Activated CD8-positive, alpha-beta memory T cell treated with anti-CD3 and anti-CD28 coated beads, Interleukin-2, amount 50 U/mL, for 48 hours (primary cell): ENCODE data around the gene ZBTB48.

Source experiments
- DNase-seq: peaks from one replicate; pipeline ENCODE4 v3.0.0-alpha.2; 2020

Gene ZBTB48

GRCh38 chr1:6574025-6574620, 5.7 kb upstream of the ZBTB48 start:
- DNase-seq = no peak

DNA sequence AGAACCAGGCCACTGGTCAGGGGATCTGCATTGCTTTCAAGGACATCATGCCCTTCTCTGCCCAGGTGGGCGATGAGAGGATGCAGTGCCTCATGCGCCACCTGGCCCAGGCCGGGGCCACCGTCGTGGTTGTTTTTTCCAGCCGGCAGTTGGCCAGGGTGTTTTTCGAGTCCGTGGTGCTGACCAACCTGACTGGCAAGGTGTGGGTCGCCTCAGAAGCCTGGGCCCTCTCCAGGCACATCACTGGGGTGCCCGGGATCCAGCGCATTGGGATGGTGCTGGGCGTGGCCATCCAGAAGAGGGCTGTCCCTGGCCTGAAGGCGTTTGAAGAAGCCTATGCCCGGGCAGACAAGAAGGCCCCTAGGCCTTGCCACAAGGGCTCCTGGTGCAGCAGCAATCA, 5.0 kb upstream of the ZBTB48 start:
- DNase-seq = no peak

- no peak for DNase-seq
These were observed 1.8 kb upstream of the ZBTB48 start for GRCh38 chr1:6577831-6578525.

DNA sequence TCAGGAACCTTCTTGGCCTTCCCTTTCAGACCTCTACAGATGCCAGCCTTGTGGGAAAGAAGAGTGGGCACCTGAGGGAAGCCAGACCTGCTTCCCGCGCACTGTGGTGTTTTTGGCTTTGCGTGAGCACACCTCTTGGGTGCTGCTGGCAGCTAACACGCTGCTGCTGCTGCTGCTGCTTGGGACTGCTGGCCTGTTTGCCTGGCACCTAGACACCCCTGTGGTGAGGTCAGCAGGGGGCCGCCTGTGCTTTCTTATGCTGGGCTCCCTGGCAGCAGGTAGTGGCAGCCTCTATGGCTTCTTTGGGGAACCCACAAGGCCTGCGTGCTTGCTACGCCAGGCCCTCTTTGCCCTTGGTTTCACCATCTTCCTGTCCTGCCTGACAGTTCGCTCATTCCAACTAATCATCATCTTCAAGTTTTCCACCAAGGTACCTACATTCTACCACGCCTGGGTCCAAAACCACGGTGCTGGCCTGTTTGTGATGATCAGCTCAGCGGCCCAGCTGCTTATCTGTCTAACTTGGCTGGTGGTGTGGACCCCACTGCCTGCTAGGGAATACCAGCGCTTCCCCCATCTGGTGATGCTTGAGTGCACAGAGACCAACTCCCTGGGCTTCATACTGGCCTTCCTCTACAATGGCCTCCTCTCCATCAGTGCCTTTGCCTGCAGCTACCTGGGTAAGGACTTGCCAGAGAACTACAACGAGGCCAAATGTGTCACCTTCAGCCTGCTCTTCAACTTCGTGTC, 995 bp upstream of the ZBTB48 start:
- no peak for DNase-seq

GRCh38 chr1:6580119-6580592, 362 bp downstream of the ZBTB48 start:
- no peak for DNase-seq

- no peak for DNase-seq
These were observed 1.0 kb downstream of the ZBTB48 start for GRCh38 chr1:6580593-6581409.

GRCh38 chr1:6581561-6582305, 1.9 kb downstream of the ZBTB48 start:
- DNase-seq = no peak

GRCh38 chr1:6582370-6582769, 2.6 kb downstream of the ZBTB48 start:
- no peak for DNase-seq

DNA sequence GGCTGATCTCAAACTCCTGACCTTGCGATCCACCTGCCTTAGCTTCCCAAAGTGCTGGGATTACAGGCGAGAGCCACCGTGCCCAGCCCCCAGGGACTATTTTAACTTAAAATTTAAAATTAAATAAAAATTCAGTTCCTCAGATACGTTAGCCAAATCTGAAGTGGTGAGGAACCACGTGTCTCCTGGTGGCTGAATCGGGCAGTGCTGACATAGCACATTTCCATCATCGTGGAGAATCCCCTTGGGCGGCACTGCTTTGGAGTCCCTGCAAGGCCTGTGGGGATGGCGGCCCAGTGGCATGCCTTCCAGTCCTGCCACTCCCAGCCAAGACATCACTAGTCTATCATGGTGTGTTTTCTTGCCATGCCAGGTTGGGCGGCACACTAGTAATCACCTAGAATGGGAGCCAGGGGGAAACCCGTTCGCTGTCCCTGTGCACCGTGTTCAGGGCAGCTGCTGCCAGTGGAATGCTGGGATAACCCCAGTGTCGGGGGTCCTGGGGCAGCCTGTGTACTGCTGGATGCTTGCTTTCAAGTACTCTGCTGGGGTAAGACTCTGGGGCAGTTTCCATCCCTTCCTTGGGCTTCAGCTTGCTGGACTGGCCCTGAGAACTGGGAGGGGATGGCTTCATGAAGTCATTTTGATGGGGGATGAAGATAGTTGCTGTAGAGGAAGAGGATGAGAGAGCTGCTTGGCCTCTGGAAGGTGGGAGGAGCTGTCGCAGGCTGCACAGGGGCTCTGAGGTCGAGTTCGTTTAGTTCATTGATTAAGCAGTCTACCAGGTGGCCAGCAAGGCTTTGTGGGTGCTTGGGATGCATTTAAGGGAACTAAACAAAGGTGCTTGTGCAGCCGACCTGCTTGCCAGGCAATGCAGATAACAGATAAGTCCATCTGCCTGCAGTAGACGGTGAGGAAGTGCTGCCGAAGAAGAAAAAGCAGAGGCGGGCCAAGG, 4.6 kb downstream of the ZBTB48 start:
- no peak for DNase-seq

GRCh38 chr1:6585081-6585722, 5.4 kb downstream of the ZBTB48 start:
- DNase-seq = no peak

- DNase-seq = no peak
These were observed 6.0 kb downstream of the ZBTB48 start for GRCh38 chr1:6585841-6586240.

DNA sequence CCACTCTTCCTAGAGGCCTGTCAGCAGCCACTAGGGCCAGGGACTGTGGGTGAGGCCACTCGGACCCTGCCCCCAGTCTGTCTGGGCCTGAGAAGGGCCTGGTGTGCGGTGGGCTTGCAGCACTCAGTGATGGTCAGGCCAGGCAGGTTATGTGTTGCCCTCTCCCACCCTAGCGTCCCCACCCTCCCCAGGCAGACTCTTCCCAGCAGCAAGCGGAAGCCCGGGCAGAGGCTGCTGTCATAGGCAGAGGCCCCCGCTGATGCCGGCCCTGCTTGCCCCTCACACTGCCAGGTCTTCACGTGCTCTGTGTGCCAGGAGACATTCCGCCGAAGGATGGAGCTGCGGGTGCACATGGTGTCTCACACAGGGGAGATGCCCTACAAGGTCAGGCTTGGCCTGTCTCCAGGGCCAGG, 6.6 kb downstream of the ZBTB48 start:
- DNase-seq = no peak

DNA sequence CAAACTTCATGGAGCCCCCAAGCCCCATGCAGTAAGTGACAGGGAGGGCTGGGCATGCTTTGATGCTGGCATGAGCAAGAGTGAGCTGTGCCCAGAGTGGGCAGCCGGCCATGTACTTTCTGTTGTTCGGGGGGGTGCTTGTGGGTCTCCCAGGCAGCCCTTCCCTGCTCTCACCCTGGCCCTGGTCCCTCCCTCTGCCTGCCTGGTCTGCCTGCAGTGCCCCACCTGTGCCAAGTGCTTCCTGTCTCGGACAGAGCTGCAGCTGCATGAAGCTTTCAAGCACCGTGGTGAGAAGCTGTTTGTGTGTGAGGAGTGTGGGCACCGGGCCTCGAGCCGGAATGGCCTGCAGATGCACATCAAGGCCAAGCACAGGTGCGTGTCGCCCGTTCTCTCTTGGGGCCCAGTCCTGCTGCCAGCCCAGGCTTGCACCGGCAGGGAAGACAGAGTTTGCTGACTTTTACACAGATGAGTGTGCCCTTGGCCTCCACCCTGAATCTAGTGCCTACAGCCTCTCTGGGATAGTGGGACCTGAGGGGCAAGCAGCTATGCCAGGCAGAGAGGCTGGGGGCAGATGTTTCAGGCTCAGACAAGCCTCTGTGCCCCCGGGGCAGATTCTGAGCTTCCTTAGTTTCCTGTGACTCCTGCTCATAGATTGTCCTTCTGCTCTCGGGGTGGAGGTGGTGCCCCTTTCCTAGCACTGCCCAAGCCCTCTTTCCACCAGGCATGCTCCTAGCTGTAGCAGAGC, 7.6 kb downstream of the ZBTB48 start:
- no peak for DNase-seq

- DNase-seq = no peak
These were observed 8.5 kb downstream of the ZBTB48 start for GRCh38 chr1:6588128-6588892.

- DNase-seq = no peak
These were observed 9.2 kb downstream of the ZBTB48 start for GRCh38 chr1:6588893-6589520.

GRCh38 chr1:6590046-6590445, 10.3 kb downstream of the ZBTB48 start:
- DNase-seq = no peak

DNA sequence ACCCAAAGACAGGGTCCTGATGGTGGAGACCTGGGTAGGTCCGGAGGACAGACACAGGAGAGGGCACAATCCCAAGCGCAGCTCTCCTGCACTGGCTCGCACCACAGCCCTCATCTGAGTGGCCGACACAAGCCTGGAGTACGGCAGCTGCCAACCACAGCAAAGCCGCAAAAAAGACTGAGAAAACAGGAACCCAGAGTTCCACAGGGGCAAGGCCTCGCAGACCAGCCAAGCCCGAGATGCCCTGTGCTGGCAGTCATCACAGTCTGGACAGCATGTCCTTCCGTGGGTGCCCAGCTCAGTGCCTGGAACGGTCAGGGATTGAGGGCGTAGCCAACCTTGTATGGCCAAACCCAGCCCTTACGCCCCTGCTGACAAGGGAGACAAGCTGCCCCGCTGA, 11.4 kb downstream of the ZBTB48 start:
- no peak for DNase-seq

GRCh38 chr1:6591644-6592043, 11.8 kb downstream of the ZBTB48 start:
- DNase-seq = no peak

DNA sequence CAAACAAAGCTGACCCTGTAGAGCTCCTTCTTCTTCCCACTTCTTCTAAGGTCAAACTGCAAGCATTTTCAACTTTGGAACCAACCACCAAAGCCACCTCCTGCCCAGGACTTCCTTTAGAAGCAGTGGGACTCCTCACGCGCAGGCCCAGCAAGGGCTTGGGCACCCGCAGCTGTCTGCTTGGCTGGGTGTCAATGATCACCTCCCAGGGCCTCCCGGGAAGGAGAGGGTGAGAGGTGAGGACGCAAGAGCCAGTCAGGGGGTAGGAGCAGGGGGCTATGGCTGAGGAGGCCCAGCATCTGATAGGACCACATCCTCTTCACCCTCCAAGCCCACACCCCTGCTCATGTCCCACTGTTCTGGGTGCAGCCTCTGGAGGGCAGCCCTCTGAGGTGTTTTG, 12.6 kb downstream of the ZBTB48 start:
- no peak for DNase-seq
